GM19043 (cell line): Measurements from ENCODE around the gene OR6C3.
"Not testable (repeated sequence)": the region's sequence is repeated elsewhere in the genome, so short reads cannot be mapped to it uniquely, and the experiment has no call there.

Experiments used
- ATAC-seq: cut with Tn5 transposase; IDR thresholded peaks from one replicate; pipeline ENCODE4 v1.9.1; 2021; ENCODE audit warnings: low read depth; ENCODE audit not compliant: unreplicated experiment

OR6C3 gene

DNA sequence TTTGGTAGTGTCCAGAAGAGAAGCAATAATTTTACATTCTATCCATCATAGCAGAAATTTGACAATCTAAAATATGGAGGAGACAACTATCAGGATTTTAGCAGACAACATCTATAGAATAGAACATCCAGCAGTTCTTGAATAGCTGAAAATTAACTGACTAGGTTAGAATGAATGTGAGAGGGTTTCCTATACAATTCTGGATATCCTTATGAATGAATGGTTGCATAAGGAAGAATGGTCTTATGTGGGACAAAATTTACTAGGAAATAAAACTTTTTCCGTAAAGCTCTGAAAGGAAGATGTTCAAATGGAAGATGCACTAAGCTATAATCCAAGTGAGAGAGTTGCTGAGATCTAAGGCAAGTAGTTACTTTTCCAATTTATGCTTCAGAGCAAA lies at the start of gene OR6C3:
Gene OR6C3 (plus strand): TSS at position 301 of the 400 bp plus-strand sequence. CDS start 955 bp downstream, outside the sequence.
- ATAC-seq: no peak

DNA sequence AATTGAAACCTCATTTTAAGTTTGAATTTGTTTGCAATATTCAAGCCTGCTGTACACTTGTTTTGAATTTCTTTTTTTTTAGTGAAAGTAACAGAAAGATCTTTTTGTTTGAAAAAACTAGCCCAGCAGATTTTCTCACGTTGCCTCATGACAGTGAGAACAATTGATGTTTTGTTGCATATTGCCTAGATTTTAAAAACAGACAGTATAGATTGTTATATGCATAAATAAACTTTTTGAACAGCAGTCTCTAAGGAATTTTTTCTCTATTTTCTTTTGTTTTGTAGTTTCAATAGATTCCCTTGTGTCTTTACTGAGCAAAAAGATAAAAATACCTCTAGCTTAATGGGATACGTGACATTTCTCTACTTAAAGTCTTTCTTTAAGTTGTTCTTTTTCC lies 49.6 kb upstream of the OR6C3 start:
- ATAC-seq: no peak

DNA sequence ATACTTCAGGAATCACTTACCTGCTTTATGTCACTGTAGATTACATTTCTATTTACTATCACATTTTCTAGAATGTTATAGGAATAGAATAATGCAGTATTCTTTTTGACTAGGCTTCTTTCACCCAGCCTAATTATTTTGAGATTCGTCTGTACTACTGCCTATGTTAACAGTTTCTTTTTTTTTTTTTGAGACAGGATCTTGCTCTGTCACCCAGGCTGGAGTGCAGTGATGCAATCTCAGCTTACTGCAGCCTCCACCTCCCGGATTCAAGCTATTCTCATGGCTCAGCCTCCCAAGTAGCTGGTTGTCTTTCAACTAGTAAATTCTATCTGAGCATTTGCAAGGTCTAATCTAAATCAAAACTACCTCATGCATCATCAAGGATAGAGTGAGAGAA lies 40.5 kb upstream of the OR6C3 start:
- ATAC-seq: no peak

DNA sequence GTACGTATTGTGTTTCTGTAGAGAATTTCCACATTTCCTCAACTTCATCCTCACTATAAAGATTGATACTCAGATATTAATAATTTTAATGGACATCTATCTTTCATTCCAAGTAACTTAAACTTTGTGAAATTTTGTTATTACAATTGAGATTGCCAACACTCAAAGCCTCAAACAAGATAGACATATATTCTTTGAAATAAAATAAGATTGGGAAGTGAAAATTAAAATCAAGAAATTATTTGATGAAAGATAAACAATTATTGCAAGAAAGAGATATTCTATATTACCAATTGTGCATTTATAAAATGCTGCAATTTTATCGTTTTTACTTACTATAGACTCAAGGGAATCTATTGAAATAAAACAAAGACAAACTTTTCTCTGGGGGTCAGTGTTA lies 34.1 kb upstream of the OR6C3 start, which contains the start of gene OR6C6:
Gene OR6C6 (minus strand): TSS at position 101 of the 400 bp plus-strand sequence. CDS start 1,337 bp downstream, outside the sequence.
- no peak for ATAC-seq

DNA sequence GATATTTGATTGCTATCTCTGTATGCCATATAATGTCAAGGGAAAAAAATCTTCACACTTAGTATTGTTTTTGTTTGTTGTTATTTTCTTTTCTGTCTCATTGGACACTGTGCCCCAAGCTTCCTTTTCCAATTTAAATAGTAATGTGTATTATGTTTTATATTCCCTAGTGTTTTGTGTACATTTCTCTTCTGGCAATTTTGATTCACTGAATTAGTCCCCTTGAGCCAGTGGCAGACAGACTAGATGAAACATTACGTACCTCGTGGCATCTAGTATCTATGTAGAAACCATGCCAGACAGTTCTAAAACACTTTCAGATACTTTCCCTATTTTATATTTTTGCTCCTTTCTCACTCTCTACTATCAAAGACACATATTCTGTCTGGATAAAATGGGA lies 16.5 kb upstream of the OR6C3 start, which contains the start of gene OR6C1:
Gene OR6C1 (plus strand): TSS at position 301 of the 400 bp plus-strand sequence. CDS start 6,257 bp downstream, outside the sequence.
- no peak for ATAC-seq

DNA sequence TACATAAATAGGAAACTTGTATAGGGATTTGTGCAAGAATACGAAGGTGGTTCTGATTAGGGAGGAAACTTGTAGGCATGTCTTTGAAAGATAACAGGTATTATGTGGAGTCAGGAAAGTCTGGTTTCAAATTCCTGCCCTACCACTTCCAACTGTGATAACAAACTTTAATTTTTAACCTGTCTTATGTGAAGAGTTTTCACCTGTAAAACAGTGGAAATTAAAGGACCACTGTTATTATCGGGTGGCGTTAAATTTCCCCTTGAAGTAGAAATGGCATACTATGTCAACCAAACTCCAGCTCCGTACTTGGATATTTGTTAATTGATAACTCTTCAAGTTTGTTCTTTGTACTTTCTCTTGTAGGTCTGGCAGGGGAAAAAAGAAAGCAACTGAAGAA lies 10.3 kb upstream of the OR6C3 start:
- no peak for ATAC-seq

DNA sequence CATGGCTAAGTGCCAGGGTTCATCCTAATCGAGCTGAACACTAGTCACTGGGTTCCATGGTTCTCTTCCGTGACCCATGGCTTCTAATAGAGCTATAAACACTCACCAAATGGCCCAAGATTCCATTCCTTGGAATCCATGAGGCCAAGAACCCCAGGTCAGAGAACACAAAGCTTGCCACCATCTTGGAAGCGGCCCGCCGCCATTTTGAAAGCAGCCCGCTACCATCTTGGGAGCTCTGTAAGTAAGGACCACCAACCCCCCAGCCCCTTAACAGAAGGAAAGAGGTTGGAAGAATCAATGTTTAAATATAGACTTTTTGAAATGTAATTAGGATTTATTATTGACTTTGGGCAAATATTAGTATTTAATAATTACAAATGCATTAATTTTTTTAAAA lies 4.7 kb upstream of the OR6C3 start:
- ATAC-seq: not testable (repeated sequence)

DNA sequence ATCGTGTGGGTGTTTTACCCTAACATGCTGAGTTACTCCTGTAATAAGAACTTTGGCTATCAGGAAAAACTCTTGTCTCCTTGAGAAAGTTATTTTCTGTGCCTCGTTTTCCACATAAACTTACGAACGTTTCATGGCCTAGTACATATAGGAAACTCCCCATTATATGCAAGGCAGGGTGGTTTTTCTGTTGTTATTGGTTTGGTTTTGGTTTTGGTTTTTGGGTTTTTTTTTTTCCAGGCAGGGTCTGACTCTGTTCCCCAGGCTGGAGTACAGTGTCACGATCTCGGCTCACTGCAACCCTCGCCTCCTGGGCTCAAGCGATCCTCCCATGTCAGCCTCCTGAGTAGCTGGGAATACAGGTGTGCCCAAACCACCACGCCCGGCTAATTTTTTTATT lies 5.5 kb downstream of the OR6C3 start:
- ATAC-seq: no peak

DNA sequence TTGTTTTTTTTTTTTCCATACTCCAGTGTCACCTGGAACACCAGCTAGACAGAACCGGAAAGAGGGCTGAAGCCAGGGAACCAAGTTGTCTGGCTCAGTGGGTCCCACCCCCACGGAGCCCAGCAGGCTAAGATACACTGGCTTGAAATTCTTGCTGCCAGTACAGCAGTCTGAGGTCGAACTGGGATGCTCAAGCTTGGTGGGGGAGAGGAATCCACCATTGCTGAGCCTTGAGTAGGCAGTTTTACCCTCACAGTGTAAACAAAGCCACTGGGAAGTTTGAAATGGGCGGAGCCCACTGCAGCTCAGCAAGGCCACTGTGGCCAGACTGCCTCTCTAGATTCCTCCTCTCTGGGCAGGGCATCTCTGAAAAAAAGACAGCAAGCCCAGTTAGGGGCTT lies 24.8 kb downstream of the OR6C3 start:
- ATAC-seq: not testable (repeated sequence)

DNA sequence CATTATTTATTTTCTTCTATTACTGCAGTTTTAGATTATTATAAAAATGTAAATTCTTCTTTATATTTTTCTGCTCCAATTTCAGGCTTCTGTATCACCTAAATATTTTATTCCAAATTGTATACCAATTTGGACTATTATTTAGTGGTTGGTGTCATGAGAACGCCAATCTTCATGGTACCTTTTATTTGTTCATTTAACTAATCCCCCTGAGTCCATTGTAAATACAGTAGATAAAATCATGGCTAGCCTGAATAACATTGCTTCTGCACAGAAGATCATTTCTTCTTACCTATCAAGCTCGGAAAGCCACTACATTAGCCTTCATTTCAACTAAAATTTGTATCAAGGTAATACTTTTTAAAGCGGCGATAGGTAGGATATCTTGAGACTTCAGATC lies 32.1 kb downstream of the OR6C3 start, which contains the start of gene OR6C75:
Gene OR6C75 (plus strand): TSS at position 301 of the 400 bp plus-strand sequence. CDS start 2,136 bp downstream, outside the sequence.
- ATAC-seq: no peak

DNA sequence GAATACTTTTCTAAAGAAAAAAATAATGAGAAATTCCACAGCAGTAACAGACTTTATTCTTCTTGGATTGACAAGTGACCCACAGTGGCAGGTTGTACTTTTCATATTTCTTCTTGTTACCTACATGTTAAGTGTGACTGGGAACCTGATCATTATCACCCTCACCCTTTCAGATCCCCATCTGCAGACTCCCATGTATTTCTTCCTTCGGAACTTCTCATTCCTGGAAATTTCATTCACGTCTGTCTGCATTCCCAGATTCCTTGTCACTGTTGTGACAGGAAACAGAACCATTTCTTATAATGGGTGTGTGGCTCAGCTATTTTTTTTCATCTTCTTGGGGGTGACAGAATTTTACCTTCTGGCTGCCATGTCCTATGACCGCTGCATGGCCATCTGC lies 34.5 kb downstream of the OR6C3 start:
- ATAC-seq: no peak

DNA sequence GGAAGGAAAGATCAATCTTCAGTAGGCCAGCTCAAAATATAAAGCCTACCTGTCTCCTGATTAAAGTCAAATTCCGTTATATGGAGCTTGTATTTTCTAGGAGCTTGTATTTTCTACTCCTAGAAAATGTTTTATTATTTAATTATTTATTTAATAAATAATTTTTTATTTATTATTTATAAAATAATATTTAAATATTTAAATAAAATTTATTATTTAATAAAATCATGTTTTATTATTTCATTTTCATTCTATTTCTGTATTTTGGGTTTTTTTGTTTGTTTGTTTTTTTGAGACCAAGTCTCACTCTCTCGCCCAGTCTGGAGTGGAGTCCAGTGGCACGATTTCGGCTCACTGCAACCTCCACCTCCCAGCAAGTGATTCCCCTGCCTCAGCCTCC lies 42.0 kb downstream of the OR6C3 start:
- no peak for ATAC-seq
